ENCODE measurements around the gene VDR. TPM values are rescaled to one million over a fixed set of nuclear protein-coding genes. Genes with fewer than 3 reads are reported as not detected.
"Not testable (repeated sequence)": the region's sequence is repeated elsewhere in the genome, so short reads cannot be mapped to it uniquely, and the experiment has no call there.

Gene VDR
- total RNA-seq, 3 donors from 2014 or later (not counting 1 experiment from before 2014, with no cell fraction given): 1.1 to 2.5 (median 1.6) TPM

DNA sequence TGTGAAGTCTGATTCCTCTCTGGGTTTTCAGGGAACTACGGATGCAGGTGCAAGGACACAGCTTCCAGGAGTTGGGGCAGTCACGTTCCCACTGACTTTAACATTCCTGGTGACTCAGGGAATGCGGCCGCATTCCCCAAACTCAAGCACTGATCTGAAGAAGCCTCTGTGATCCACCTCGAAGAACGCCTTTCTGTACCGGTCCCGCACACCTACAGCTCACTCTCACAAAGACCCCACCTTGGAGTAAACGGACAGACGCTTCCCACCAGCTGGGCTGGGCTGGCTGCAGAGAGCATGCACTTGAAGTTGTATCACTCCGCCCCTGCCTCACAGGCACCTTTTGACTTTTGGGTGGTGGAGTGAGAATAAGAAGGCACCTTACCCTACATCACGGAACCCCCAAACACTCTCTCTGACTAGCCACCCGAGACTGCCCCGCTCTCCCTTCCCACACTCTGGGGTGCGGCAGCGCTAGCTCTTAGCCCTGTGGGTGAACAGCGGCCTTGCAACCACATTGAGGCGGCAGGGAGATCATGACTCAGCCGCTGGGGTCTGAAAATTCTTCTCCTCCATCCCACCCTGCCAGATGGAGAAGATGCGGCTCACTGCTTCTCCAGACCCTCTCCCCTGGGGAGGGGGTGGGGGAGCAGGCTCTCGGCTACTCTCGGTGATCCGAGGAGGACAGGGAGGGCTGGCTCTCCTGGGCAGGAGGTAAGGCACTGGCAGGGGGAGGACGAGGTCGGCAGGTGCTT lies 61.4 kb downstream of the VDR start:
- Mint-ChIP-seq H3K4me3 (no peak overlapping the region), H3K9me3 (no peaks in the 10 kb centered on the region), H3K4me1 (no peaks in the 10 kb centered on the region), H3K27me3 (ENCODE audit: low read depth in 2 of 2) (peaks cover 7 to 9% of the 10 kb centered on the region in 2 donors), H3K27ac (no peak overlapping the region), H3K36me3 (no peaks in the 10 kb centered on the region)
- H3K4me1 ChIP-seq (ENCODE audit: control insufficient read depth, insufficient read depth, low read length): no peaks in the 10 kb centered on the region
- no peaks in the 10 kb centered on the region for H3K27me3 ChIP-seq (ENCODE audit: control insufficient read depth, insufficient read depth, low read length)
- 80% methylated on average over 22 of the region's 25 CpGs for WGBS (ENCODE audit: insufficient coverage)
- intact Hi-C loops (cut with micrococcal nuclease): no loop called here
- no peak overlapping the region for H3K4me3 ChIP-seq (ENCODE audit: low read length)
- H3K9me3 ChIP-seq (ENCODE audit: control insufficient read depth, insufficient read depth, low read length): no peaks in the 10 kb centered on the region
- no peak for ATAC-seq
- no peak overlapping the region for H3K27ac ChIP-seq (ENCODE audit: low read length)
- DNase-seq: no peak
- no peaks in the 10 kb centered on the region for H3K36me3 ChIP-seq (ENCODE audit: control insufficient read depth, insufficient read depth, low read length)
- no peak for TF ChIP-seq CTCF (IDR thresholded peaks at IDR 0.05)

DNA sequence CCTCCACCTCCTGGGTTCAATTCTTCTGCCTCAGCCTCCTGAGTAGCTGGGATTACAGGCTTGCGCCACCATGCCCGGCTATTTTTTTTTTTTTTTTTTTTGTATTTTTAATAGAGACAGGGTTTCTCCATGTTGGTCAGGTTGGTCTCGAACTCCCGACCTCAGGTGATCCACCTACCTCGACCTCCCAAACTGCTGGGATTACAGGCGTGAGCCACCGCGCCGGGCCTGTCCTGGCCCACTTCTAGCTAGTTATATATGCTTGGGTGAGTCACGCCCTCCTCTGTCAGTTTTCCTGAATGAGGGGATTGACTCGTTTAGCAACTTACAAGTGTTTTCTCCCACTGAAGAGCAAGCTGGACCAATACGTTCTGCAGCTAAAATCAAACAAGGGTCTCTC lies 62.3 kb downstream of the VDR start:
- H3K4me3 Mint-ChIP-seq; DNase-seq; H3K36me3 ChIP-seq (ENCODE audit: control insufficient read depth, insufficient read depth, low read length); H3K4me3 ChIP-seq (ENCODE audit: low read length); H3K4me1 Mint-ChIP-seq; H3K27ac ChIP-seq (ENCODE audit: low read length); H3K27me3 ChIP-seq (ENCODE audit: control insufficient read depth, insufficient read depth, low read length); H3K27me3 Mint-ChIP-seq (ENCODE audit: low read depth in 2 of 2); intact Hi-C loops (cut with micrococcal nuclease); H3K9me3 Mint-ChIP-seq; H3K9me3 ChIP-seq (ENCODE audit: control insufficient read depth, insufficient read depth, low read length); H3K27ac Mint-ChIP-seq; H3K4me1 ChIP-seq (ENCODE audit: control insufficient read depth, insufficient read depth, low read length); ATAC-seq; H3K36me3 Mint-ChIP-seq: not testable (repeated sequence)
- WGBS (ENCODE audit: insufficient coverage): 77% methylated on average over 10 of the region's 12 CpGs

- TF ChIP-seq CTCF (IDR thresholded peaks at IDR 0.05): no peak
- no peaks in the 10 kb centered on the region for H3K9me3 ChIP-seq (ENCODE audit: control insufficient read depth, insufficient read depth, low read length)
- no peak overlapping the region for H3K27ac ChIP-seq (ENCODE audit: low read length)
- H3K36me3 ChIP-seq (ENCODE audit: control insufficient read depth, insufficient read depth, low read length): no peaks in the 10 kb centered on the region
- H3K9me3 Mint-ChIP-seq: no peaks in the 10 kb centered on the region
- no peaks in the 10 kb centered on the region for H3K4me1 ChIP-seq (ENCODE audit: control insufficient read depth, insufficient read depth, low read length)
- H3K27ac Mint-ChIP-seq: no peak overlapping the region
- no peaks in the 10 kb centered on the region for H3K27me3 ChIP-seq (ENCODE audit: control insufficient read depth, insufficient read depth, low read length)
- H3K36me3 Mint-ChIP-seq: no peaks in the 10 kb centered on the region
- H3K4me3 Mint-ChIP-seq: no peak overlapping the region
- H3K4me1 Mint-ChIP-seq: peaks cover 7 to 9% of the 10 kb centered on the region in 2 donors
- H3K4me3 ChIP-seq (ENCODE audit: low read length): no peak overlapping the region
- intact Hi-C loops (cut with micrococcal nuclease): no loop called here
- 91% methylated on average over 4 of the region's 4 CpGs for WGBS (ENCODE audit: insufficient coverage)
- no peak for ATAC-seq
- no peak for DNase-seq
- H3K27me3 Mint-ChIP-seq (ENCODE audit: low read depth in 2 of 2): peaks cover 7 to 9% of the 10 kb centered on the region in 2 donors
Measured at GRCh38 chr12:47841910-47842309, 62.9 kb downstream of the VDR start.

DNA sequence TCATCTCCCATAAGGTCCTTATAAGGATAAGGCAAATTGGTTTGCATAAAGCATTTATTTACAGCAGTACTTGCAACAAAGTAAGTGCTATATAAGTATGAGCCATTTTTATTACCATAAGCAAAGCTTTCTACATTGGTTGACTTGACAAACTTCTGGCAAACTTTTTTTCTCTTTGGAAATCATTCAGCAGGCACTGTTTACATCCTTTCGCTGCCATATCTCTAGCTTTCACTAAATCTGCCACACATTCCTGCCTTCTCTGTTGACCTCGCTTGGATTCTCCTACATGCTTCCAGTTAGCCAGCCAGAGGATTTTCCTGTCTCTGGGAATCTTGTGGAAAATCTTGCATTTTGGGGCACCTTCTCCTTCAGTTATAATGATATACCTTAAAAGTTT lies 63.3 kb downstream of the VDR start:
- Mint-ChIP-seq H3K9me3 (no peaks in the 10 kb centered on the region), H3K27me3 (ENCODE audit: low read depth in 2 of 2) (peaks cover 7 to 9% of the 10 kb centered on the region in 2 donors), H3K27ac (no peak overlapping the region), H3K4me1 (peaks cover 8 to 13% of the 10 kb centered on the region in 2 donors), H3K4me3 (no peak overlapping the region), H3K36me3 (no peaks in the 10 kb centered on the region)
- intact Hi-C loops (cut with micrococcal nuclease): no loop called here
- WGBS (ENCODE audit: insufficient coverage): 100% methylated on average over 2 of the region's 2 CpGs
- H3K27me3 ChIP-seq (ENCODE audit: control insufficient read depth, insufficient read depth, low read length): no peaks in the 10 kb centered on the region
- H3K36me3 ChIP-seq (ENCODE audit: control insufficient read depth, insufficient read depth, low read length): no peaks in the 10 kb centered on the region
- TF ChIP-seq CTCF (IDR thresholded peaks at IDR 0.05): no peak
- peaks cover under 1% of the 10 kb centered on the region for H3K4me1 ChIP-seq (ENCODE audit: control insufficient read depth, insufficient read depth, low read length)
- DNase-seq (no peak), ATAC-seq (no peak)
- H3K4me3 ChIP-seq (ENCODE audit: low read length): no peak overlapping the region
- H3K9me3 ChIP-seq (ENCODE audit: control insufficient read depth, insufficient read depth, low read length): no peaks in the 10 kb centered on the region
- H3K27ac ChIP-seq (ENCODE audit: low read length): no peak overlapping the region

Measured in natural killer cell (primary cell).